ENCODE data around the gene POTEG.
"Not testable (repeated sequence)": the region's sequence is repeated elsewhere in the genome, so short reads cannot be mapped to it uniquely, and the experiment has no call there.

POTEG gene

GRCh38 chr14:19434241-19434640 lies at the start of gene POTEG:
Gene POTEG (minus strand): TSS chr14:19434341. CDS start chr14:19434289, 52 bp downstream.
- DNase-seq = not testable (repeated sequence)

- DNase-seq = not testable (repeated sequence)
Measured at GRCh38 chr14:19482093-19482492, 48.0 kb upstream of the POTEG start.

- DNase-seq = not testable (repeated sequence)
Measured at GRCh38 chr14:19481421-19481820, 47.3 kb upstream of the POTEG start.

- not testable (repeated sequence) for DNase-seq
Measured at GRCh38 chr14:19480491-19480890, 46.4 kb upstream of the POTEG start.

- not testable (repeated sequence) for DNase-seq
Measured at GRCh38 chr14:19445761-19446160, 11.6 kb upstream of the POTEG start.

GRCh38 chr14:19439826-19440225 lies 5.7 kb upstream of the POTEG start:
- not testable (repeated sequence) for DNase-seq

GRCh38 chr14:19439219-19439618 lies 5.1 kb upstream of the POTEG start:
- DNase-seq = not testable (repeated sequence)

- not testable (repeated sequence) for DNase-seq
Measured at GRCh38 chr14:19437126-19437443, 2.9 kb upstream of the POTEG start.

GRCh38 chr14:19436311-19437125 lies 2.4 kb upstream of the POTEG start:
- DNase-seq = not testable (repeated sequence)

- DNase-seq = not testable (repeated sequence)
Measured at GRCh38 chr14:19435852-19436251, 1.7 kb upstream of the POTEG start.

- DNase-seq = not testable (repeated sequence)
Measured at GRCh38 chr14:19434891-19435290, 750 bp upstream of the POTEG start.

- DNase-seq = not testable (repeated sequence)
Measured at GRCh38 chr14:19433765-19434164, 376 bp downstream of the POTEG start.

- DNase-seq = not testable (repeated sequence)
Measured at GRCh38 chr14:19408519-19408918, 25.6 kb downstream of the POTEG start.

- not testable (repeated sequence) for DNase-seq
Measured at GRCh38 chr14:19402097-19402496, 32.0 kb downstream of the POTEG start.

GRCh38 chr14:19394727-19395126 lies 39.4 kb downstream of the POTEG start:
- DNase-seq = not testable (repeated sequence)

- not testable (repeated sequence) for DNase-seq
Measured at GRCh38 chr14:19390230-19390629, 43.9 kb downstream of the POTEG start.

- not testable (repeated sequence) for DNase-seq
Measured at GRCh38 chr14:19388741-19389140, 45.4 kb downstream of the POTEG start.

GRCh38 chr14:19386996-19387395 lies 47.1 kb downstream of the POTEG start:
- DNase-seq = not testable (repeated sequence)

- not testable (repeated sequence) for DNase-seq
Measured at GRCh38 chr14:19386309-19386708, 47.8 kb downstream of the POTEG start.

GRCh38 chr14:19384088-19384781 lies 49.9 kb downstream of the POTEG start:
- DNase-seq = not testable (repeated sequence)

GRCh38 chr14:19383008-19383584 lies 51.0 kb downstream of the POTEG start:
- DNase-seq = not testable (repeated sequence)

GRCh38 chr14:19380137-19380536 lies 54.0 kb downstream of the POTEG start:
- DNase-seq = not testable (repeated sequence)

- not testable (repeated sequence) for DNase-seq
Measured at GRCh38 chr14:19374451-19374903, 59.7 kb downstream of the POTEG start.

Data from stimulated activated CD4-positive, alpha-beta T cell treated with anti-CD3 and anti-CD28 coated beads, Interleukin-15, amount 100 ng/mL, for 24 hours (primary cell).